ENCODE data around the gene EFR3B.
"Not testable (repeated sequence)": the region's sequence is repeated elsewhere in the genome, so short reads cannot be mapped to it uniquely, and the experiment has no call there.

EFR3B gene

DNA sequence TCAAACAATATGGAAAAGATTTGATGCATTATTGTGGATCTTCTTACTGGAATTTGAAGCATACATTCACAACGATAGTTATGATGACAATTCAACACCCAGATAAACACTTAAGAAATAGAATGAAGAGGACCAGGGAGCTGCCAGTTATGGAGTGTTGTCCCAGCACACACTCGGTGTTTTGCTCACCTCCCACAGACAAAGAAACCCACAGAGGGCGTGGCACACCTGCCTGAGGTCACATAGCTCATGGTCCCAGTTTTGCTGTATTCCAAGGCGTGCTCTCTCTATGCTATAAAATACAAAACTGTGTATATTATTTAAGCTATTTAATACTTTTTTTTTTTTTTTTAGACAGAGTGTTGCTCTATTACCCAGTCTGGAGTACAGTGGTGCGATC, 31.1 kb downstream of the EFR3B start:
- no peak for DNase-seq (ENCODE audit: low spot score)

DNA sequence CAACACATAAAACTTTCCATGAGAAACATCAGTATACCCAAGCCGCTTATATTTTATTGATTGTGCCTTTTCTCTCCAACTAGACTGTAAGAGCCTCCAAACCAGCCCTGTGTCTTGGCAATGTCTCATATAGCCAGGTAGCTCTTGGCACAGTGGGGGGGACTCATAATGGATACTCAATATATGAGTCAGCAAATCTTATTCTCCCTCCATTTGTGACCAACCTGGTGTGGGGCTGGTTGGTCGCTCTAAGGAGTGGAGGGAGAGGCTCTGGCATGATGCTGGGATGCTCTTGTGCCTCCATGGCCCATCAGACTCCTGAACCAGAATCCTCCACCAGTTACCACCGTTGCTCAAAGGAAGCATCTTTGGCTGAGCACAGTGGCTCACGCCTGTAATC, 32.0 kb downstream of the EFR3B start:
- DNase-seq (ENCODE audit: low spot score): no peak

DNA sequence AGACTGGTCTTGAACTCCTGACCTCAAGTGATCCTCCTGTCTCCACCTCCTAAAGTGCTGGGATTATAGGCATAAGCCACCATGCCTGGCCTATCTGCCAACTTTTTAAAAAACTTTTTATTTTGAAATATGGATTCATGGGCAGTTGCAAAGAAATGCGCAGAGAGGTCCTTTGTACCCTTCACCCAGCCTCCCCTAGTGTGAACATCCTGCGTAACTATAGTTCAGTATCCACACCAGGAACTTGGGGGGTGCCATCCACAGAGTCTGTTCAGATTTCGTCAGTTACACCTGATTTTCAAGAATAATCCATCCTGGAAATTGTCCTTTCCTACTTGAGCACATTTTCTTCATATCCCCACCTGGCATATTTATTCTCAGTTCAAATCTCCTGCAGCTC, 33.0 kb downstream of the EFR3B start:
- DNase-seq (ENCODE audit: low spot score): no peak

DNA sequence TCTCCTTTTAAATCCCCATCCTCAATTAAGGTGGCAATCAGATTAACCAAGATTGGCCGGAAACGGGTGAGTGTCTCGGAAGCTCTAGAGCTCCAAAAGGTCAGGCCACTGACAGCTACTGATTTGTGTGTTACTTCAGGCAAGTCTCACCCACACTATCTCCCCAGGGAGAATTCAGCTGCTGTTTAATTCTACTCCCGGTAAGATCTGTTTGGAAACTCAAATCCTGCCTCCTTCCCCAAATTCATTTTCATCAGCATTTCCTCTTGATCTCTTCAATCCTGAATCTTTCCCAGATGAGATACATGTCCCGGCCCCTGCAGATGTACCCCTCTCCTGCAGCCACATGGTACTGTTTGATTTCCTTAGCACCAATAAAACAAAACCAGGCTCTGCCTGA, 34.9 kb downstream of the EFR3B start:
- DNase-seq (ENCODE audit: low spot score): no peak

DNA sequence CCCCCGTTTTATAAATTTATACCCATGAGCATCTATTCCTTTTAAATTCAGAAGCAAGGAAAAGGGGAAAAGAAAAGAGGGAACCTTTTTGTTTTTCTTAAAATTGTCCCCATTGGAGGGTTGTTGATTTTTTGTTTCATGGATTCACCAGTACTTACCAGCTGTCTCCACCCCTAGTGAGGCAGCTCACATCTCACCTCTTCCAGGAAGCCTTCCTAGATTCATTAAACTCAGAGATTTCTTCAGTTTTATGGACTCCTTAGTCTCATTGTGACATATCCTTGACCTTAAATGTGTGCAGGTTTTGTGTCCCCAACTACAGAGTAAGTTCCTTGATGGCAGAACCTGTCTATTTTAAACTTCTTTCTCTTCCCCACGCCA, 35.9 kb downstream of the EFR3B start:
- no peak for DNase-seq (ENCODE audit: low spot score)

DNA sequence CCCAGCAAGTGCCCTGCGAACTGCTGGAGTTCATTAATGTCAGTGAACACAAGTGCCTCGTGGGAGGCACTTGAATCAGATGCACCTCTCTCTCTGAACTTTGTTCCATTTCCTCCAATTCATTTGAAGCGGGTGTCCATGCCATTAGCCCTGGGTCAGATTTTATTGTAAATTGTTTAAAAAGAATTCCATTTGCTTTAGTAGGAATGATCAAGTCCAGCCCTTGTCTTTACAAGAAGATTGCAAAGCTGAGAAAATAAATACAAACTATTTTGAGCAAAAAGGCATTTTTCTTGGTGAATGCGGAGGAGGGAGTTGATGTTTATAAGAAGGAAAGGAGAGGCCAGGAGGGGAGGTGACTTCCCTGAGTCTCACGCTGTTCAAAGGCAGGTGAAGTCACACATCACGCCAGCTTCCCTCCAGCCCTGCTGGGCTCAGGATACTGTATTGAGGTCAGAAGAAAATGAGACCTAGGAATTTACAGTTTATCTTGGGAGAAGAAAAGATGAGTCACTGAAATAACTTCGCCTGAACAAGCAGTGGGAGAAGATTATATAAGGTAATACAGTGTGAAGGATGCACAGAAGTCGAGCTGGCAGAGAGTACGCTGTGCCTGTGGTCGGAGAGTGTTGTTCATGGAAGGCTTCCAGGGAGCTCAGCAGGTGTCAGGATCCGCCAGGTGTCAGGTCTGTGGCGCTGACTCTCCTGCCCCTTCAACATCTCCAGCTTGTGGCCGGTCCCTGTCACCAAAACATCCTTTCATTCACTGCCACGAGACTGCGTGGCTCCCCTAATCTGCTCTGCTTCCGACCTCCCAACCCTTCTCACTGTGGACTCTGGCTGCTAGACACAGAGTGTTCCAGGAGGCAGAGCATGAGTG, 36.5 kb downstream of the EFR3B start:
- peak; percentile 84 for DNase-seq (ENCODE audit: low spot score)

DNA sequence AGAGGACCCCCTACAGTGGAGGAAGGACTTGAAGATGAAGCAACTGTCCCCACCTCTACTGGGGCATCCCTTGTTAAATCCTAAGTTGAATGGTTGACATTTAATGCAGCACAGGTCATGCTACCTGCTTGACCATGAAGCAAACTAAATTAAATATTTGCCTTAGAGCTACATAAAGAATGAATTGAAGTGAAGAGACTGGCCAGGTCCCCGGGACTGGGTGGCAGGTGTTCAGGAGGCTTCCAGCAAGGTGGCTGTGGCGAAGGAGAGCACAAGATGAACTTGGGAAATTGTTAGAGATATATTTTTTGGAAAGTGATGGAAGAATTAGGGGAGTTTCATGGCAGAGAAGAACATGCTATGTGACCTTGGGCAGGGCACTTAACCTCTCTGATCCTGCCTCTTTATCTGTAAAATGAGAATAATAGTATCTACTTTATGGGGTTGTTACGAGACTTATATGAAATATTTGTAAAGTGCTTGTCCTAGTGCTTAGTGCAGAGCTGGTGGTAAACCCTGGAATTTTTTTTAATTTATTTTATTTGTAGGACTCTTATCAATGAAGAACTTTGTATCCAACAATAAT, 37.3 kb downstream of the EFR3B start:
- no peak for DNase-seq (ENCODE audit: low spot score)

DNA sequence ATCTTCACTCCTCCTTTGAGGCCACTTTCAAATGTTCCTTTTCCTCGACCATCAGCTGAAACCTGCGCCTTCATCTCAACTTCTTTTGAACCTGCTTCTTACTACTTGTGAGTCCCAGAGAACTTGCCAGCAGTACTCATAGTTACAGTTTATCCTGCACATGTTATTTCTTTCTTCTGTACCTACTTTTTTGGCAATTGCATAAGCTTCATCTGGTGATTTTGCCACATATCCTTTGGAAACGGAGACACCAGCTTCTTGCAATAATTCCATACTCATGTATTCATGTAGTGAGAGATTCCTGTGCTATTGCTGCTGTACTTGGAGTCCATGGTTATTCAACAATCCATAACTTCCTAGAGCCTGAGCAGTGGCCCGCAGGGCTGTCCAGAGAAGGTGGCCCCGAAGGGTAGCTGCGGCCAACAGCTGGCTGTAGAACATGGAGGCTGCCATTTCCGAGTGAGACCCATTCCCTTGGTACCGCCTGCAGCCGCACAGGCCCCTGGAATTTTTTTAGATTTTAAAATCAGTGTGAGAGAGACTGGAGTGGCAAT, 39.4 kb downstream of the EFR3B start:
- no peak for DNase-seq (ENCODE audit: low spot score)

DNA sequence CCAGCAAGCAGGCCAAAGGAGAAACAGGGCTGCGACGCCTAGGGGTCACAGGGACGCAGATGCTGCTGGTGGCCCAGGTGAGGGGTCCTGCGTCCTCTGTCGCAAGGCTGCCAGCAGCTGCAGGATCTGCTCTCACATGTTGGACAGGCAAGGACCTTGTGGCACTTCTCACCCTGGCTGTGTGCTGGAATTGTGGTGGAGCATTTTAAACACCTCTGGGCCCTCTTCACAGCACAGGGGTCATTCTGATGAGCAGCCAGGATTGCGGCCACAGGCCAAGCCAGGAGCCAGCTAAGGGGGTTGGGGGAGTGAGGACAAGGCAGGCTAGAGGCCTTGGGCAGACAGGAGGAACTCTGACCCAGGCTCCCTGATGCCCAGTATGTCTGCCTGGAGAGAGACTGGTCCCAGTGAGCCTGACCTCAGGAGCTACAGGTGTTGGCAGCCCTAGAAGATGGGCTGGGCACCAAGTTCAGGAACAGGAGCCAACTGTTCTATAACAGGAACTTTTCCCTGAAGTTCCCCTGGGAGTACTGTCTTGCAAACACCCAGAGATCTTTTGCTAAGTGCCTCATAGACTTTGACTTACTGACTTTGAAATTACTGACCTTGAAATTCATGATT, 40.2 kb downstream of the EFR3B start:
- DNase-seq (ENCODE audit: low spot score): no peak

DNA sequence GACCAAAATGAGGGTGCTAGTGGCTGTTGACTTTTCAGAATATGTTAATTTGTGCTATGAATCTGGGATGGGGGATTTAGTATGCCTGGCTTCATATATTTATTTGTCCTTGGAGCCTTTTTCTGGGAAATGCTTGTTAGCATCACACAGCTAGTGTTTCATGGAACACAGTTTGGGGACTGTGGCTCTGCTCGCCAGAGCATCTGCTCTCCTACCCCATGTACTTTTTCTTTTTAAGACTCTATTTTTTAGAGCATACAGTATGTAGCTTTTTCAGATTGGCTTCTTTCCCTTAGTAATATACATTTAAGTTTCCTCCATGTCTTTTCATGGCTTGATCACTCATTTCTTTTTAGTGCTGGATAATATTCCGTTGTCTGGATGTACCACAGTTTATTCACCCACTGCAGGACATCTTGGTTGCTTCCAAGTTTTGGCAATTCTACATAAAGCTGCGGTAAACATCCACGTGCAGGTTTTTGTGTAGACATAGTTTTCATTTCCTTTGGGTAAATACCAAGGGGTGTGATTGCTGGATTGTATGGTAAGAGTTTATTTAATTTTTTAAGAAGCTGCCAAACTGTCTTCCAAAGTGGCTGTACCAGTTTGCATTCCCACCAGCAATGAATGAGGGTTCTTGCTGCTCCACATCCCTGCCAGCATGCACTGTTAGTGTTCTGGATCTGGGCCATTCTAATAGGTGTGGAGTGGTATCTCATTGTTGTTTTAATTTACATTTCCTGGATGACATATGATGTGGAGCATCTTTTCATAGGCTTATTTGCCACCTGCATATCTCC, 44.1 kb downstream of the EFR3B start:
- DNase-seq (ENCODE audit: low spot score): no peak

DNA sequence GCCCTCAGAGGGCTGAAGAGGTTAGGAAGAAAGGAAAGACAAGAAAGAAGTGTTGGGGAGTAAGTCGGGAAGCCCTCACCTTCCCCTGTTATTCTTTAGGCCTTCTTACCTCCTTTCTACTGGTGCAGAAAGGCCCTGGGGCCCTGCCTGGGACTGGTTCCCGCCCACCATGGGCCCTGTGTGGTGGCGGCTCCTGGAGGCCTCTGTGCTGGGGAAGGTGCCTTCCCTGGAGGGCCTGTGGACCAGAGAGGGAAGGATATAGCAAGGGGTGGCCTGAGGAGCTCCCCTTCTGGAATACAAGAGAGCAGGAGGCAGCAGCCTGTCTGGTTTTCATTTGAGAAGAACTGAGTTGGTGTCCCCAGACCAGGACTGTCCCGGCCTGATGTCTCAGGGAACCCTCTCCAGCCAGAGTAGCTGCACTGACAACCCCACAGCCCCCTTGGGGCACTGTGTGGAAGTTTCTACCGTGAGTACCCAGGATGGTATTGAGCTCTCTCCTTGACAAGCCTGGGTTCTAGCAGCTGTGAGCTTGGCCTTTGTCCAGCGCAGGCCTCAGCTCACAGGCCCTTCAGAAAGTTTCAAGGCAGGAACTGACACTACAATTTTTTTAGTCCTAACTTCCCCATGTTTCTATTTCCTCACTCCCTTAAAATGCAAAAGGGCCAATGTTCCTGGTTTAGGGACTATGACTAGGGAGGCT, 47.1 kb downstream of the EFR3B start:
- DNase-seq (ENCODE audit: low spot score): no peak

DNA sequence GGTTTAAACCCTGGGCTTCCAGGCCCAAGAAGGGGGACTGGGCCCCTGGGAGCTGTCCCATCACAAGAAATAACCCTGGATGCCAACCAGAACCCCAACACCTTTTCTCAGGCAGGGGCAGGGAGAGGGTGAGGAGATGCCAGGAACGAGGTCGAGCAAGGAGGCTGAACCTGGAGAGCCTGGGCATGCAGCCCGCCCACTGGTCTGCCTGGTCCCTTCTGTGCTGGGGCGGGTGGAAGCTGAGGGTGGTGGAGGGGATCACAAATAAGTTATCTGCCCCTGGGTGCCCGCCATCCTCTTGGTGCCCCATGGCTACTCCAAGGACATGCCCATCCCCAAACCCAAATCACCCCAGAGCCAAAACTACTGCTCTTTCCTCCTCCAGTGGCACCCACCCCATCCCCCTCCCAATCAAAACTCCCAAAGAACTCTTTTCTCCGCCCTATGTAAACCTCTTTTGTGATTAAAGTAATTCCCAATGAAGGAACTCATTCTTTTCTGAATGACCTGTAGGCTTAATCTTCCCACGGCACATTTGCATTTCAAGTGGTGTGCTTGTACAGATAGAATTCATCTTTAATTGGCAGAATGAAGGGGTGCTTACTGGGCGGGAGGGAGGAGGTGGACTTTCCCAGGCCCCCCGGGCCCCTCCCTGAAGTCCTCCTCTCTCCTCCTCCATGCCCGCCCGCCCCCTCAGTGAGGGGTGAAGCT, 47.9 kb downstream of the EFR3B start:
- DNase-seq (ENCODE audit: low spot score): no peak

DNA sequence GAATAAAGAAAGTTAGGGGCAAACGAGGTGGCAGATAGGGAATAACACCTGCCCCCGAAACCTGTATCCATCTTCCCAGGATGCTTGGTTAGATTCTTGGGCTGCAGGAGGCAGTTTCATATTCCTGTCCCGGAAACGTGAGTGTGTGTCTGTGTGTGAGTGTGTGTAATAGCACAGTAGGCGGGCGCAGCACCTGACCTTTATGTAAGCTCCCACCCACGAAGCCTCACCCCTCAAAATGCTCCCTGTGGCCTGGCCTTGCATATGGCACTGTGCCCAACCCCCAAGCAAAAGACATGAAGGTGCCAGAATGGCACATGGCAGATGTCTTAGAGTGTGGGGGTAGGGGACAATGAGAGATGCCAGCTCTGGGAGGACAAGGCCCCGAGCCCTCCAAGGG, 48.9 kb downstream of the EFR3B start:
- DNase-seq (ENCODE audit: low spot score): no peak

DNA sequence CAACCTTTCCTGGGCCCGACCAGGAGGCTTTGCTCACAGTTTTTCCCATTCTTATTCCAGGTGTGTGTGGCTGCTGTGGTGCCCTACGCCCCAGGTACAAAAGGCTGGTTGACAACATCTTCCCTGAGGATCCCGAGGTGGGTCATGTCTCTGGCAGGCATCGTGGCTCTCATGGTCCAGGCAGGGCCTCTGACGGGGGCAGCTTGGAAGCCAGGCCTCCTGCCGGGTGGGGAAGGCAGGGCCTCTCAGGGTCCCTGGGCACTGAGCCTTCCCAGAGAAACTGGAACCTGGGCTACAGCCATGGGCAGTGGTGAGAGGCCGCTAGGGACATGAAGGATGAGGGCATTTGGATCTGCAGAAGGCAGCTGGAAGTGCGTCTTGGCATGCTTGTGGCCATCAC, 49.4 kb downstream of the EFR3B start:
- no peak for DNase-seq (ENCODE audit: low spot score)

DNA sequence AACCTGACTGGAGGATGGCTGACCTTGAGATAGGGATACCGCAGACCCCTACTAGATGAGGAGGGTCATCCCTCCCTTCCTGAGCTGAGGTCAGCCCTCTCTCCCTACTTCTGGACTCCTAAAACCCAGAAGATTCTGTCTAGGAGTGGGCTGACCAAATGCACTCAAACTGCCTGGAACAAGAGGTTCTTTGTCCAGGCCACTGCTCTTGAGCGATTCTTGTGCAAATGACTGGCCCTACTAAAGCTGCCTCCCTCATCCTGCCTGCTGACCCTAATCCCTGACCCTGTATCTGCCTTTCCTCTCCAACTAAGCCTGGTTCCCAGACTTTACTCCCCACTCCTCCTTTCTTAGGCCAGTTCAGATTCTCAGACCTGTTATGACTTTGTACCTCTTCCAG, 56.2 kb downstream of the EFR3B start:
- no peak for DNase-seq (ENCODE audit: low spot score)

DNA sequence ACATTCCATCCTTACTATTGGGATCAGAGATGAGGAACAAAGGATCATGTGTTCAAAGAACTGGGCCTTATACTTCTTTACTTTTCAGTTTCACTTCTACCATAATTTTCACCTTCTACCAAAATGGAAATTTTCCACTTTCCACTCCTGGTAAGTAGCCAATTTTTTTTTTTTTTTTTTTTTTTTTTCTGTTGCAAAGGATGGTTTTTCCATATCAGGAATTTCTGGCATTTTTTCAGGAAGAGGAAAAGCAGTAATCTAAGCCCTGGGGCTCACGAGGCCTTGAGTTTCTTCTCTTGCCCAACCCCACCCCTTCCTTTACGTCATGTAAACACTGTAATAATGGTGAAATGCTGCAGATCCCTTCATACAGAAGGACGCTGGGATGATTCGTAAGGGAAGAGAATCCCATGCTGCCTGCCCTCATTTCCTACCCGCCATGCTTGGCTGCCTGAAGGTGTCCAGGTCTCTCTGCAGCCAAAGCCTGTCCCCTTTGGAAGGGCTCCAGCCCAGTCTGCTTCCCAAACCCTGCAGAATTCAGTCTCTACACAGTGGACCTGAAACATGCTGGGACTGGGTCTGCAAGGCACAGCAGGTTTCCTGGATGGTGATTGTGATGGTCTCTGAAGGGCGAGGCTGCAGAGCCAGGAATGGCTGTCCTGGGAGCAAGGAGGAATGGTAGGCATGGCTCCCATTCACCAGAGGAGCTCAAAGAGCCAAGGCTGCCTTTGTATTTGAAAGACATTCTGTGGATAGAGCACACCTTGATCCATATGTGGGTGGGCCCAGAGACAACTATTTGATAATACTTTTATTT, 57.0 kb downstream of the EFR3B start:
- peak; percentile 17 for DNase-seq (ENCODE audit: low spot score)

DNA sequence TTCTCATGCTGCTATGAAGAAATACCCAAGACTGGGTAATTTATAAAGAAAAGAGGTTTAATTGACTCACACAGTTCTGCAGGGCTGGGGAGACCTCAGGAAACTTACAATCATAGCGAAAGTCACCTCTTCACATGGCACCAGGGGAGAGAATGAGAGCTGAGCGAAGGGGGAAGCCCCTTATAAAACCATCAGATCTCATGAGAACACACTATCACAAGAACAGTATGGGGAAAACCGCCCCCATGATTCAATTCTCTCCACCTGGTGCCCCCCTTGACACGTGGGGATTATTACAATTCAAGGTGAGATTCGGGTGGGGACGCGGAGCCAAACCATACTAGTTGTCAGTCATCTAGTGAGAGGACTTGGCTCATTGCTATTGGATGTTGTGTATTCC, 60.5 kb downstream of the EFR3B start:
- not testable (repeated sequence) for DNase-seq (ENCODE audit: low spot score)

DNA sequence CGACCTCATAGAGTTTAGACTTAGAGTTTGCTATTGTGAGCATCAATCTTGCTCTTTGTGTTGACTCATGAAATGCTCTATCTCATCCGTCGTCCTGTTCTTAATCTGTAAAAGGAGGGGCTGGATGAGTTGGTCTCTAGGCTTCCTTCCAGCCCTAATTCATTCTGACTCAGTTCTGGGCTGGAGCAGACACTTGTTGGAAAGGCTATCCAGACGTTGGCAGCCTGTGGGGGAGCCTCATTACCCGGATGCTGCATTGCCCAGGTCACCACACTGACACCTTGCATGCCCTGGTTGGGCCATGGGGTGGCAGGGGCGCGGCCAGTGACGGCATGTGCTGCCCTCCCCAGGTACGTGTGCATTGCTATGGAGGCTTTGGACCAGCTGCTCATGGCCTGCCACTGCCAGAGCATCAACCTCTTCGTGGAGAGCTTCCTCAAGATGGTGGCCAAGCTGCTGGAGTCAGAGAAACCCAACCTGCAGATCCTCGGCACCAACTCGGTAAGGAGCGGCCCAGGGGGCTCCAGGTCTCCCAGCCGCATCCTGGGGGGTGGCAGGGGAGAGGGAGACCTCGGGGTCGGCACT, 61.5 kb downstream of the EFR3B start:
- peak; percentile 69 for DNase-seq (ENCODE audit: low spot score)

DNA sequence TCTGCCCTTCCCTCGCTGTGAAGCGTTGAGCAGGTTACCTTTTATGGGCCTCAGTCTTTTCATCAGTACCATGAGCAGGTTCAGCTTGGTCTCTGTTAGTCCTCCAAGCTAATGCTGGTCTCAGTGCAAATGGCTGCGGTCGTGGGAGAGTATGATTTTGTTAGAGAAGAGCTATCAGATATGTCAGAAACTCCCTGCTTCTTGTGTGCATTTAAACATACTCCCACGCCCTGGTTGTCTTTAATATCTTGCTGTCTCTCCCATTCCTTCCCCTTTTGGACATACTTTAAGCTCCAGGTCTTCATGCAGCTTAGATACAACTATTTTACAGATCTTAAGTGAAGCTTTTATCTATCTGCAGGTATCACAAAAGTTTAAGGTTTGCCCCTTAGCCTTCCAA, 62.9 kb downstream of the EFR3B start:
- no peak for DNase-seq (ENCODE audit: low spot score)

Measured in kidney tubule cell (primary cell).